WTC11 (cell line): ENCODE data around the gene ESYT1. TPM values are rescaled to one million over a fixed set of nuclear protein-coding genes. Genes with fewer than 3 reads are reported as not detected.

Experiments used
- ATAC-seq: fragments of 200-7000 bp; cut with Tn5 transposase; 2 replicates; pipeline ENCODE4 v1.10.0; 2021; ENCODE audit warnings: mild to moderate bottlenecking, moderate library complexity
- CTCF ChIA-PET: fragments of 300-600 bp; sonication (Branson Sonifier 250); formaldehyde crosslinking; loops from one replicate; lab custom pipeline; 2021; ENCODE audit warnings: antibody characterized with exemption; lab: Charles Lee
- POLR2A ChIA-PET: fragments of 350-600 bp; sonication (Branson Sonifier 250); formaldehyde crosslinking; loops from one replicate; lab custom pipeline; 2021; ENCODE audit warnings: antibody characterized with exemption; lab: Charles Lee
- DNase-seq: peaks from one replicate; pipeline ENCODE4 v3.0.0; 2021; ENCODE audit warnings: low spot score
- H3K27ac Mint-ChIP-seq: 2 replicates; pipeline ENCODE4 v1.8.0; 2021; ENCODE audit warnings: mixed read lengths
- H3K27me3 Mint-ChIP-seq: 2 replicates; pipeline ENCODE4 v1.8.0; 2021; ENCODE audit warnings: low read depth, mild to moderate bottlenecking, moderate library complexity, mixed read lengths
- H3K36me3 Mint-ChIP-seq: 2 replicates; pipeline ENCODE4 v1.8.0; 2021; ENCODE audit warnings: mixed read lengths
- H3K4me1 Mint-ChIP-seq: 2 replicates; pipeline ENCODE4 v1.8.0; 2022; ENCODE audit warnings: mixed read lengths
- H3K4me3 Mint-ChIP-seq: 2 replicates; pipeline ENCODE4 v1.8.0; 2021; ENCODE audit warnings: mild to moderate bottlenecking, moderate library complexity, mixed read lengths
- H3K9me3 Mint-ChIP-seq: 2 replicates; pipeline ENCODE4 v1.8.0; 2021; ENCODE audit warnings: mixed read lengths
- ARID4B ChIP-seq: sonication (generic); formaldehyde crosslinking; IDR thresholded peaks from 2 replicates; pipeline ENCODE4 v1.8.0; 2023; ENCODE audit warnings: missing genetic modification reagents, mild to moderate bottlenecking, borderline replicate concordance
- ATF2 ChIP-seq: sonication (generic); formaldehyde crosslinking; IDR thresholded peaks from 2 replicates; pipeline ENCODE4 v1.8.1; 2022; ENCODE audit warnings: low read depth, missing genetic modification reagents, borderline replicate concordance
- ATF3 ChIP-seq: sonication (generic); formaldehyde crosslinking; conservative IDR thresholded peaks from 2 replicates; pipeline ENCODE4 v1.8.1; 2022; ENCODE audit warnings: mild to moderate bottlenecking, missing genetic modification reagents
- ATF6 ChIP-seq: sonication (generic); formaldehyde crosslinking; IDR thresholded peaks from 2 replicates; pipeline ENCODE4 v1.8.1; 2023; ENCODE audit warnings: mild to moderate bottlenecking, missing genetic modification reagents
- CREM ChIP-seq: sonication (generic); formaldehyde crosslinking; IDR thresholded peaks from 2 replicates; pipeline ENCODE4 v1.8.1; 2022; ENCODE audit warnings: mild to moderate bottlenecking, missing genetic modification reagents, moderate library complexity
- E2F4 ChIP-seq: sonication (generic); formaldehyde crosslinking; IDR thresholded peaks from 2 replicates; pipeline ENCODE4 v1.8.1; 2022; ENCODE audit warnings: low read depth, mild to moderate bottlenecking, moderate library complexity, missing genetic modification reagents, borderline replicate concordance
- EMX1 ChIP-seq: fragments of 250-450 bp; sonication (Bioruptor Pico); IDR thresholded peaks from 2 replicates; pipeline ENCODE4 v1.8.0; 2021; ENCODE audit warnings: mild to moderate bottlenecking
- ETV6 ChIP-seq: sonication (generic); formaldehyde crosslinking; IDR thresholded peaks from 2 replicates; pipeline ENCODE4 v1.8.1; 2022; ENCODE audit warnings: mild to moderate bottlenecking, missing genetic modification reagents
- FOXP1 ChIP-seq: sonication (generic); formaldehyde crosslinking; IDR thresholded peaks from 2 replicates; pipeline ENCODE4 v1.8.0; 2022; ENCODE audit warnings: missing genetic modification reagents, mild to moderate bottlenecking, moderate library complexity, borderline replicate concordance
- GABPB1 ChIP-seq: sonication (generic); formaldehyde crosslinking; IDR thresholded peaks from 2 replicates; pipeline ENCODE4 v1.8.1; 2023; ENCODE audit warnings: mild to moderate bottlenecking, missing genetic modification reagents
- GTF2I ChIP-seq: fragments of 250-450 bp; sonication (Bioruptor Pico); conservative IDR thresholded peaks from 2 replicates; pipeline ENCODE4 v1.4.0; 2021; ENCODE audit warnings: mild to moderate bottlenecking
- MLX ChIP-seq: sonication (generic); formaldehyde crosslinking; IDR thresholded peaks from 2 replicates; pipeline ENCODE4 v1.8.1; 2023; ENCODE audit warnings: mild to moderate bottlenecking, missing genetic modification reagents, moderate library complexity
- NFE2L1 ChIP-seq: sonication (generic); formaldehyde crosslinking; IDR thresholded peaks from 2 replicates; pipeline ENCODE4 v1.8.1; 2023; ENCODE audit warnings: missing genetic modification reagents
- NR3C1 ChIP-seq: sonication (generic); formaldehyde crosslinking; conservative IDR thresholded peaks from 2 replicates; pipeline ENCODE4 v1.8.1; 2023; ENCODE audit warnings: low read depth, mild to moderate bottlenecking, missing genetic modification reagents
- PRRX2 ChIP-seq: fragments of 250-450 bp; sonication (Bioruptor Pico); IDR thresholded peaks from 2 replicates; pipeline ENCODE4 v1.8.0; 2021; ENCODE audit warnings: mild to moderate bottlenecking
- RELA ChIP-seq: sonication (generic); formaldehyde crosslinking; IDR thresholded peaks from 2 replicates; pipeline ENCODE4 v1.8.1; 2022; ENCODE audit warnings: missing genetic modification reagents, mild to moderate bottlenecking, borderline replicate concordance
- RORB ChIP-seq: fragments of 250-450 bp; sonication (Bioruptor Pico); IDR thresholded peaks from 2 replicates; pipeline ENCODE4 v1.9.0; 2021; ENCODE audit warnings: mild to moderate bottlenecking
- TEAD1 ChIP-seq: sonication (generic); formaldehyde crosslinking; IDR thresholded peaks from 2 replicates; pipeline ENCODE4 v1.8.0; 2022; ENCODE audit warnings: mild to moderate bottlenecking, missing genetic modification reagents
- ZNF317 ChIP-seq: sonication (generic); formaldehyde crosslinking; IDR thresholded peaks from 2 replicates; pipeline ENCODE4 v1.8.1; 2023; ENCODE audit warnings: low read depth, mild to moderate bottlenecking, moderate library complexity, missing genetic modification reagents, borderline replicate concordance
- ZNF416 ChIP-seq: fragments of 250-450 bp; sonication (Bioruptor Pico); IDR thresholded peaks from 2 replicates; pipeline ENCODE4 v1.9.0; 2021; ENCODE audit warnings: mild to moderate bottlenecking, inconsistent platforms
- ZNF423 ChIP-seq: fragments of 250-450 bp; sonication (Bioruptor Pico); IDR thresholded peaks from 2 replicates; pipeline ENCODE4 v2.1.2; 2022; ENCODE audit warnings: mild to moderate bottlenecking, moderate library complexity
- ZNF512 ChIP-seq: sonication (generic); formaldehyde crosslinking; IDR thresholded peaks from 2 replicates; pipeline ENCODE4 v1.8.1; 2022; ENCODE audit warnings: missing genetic modification reagents, borderline replicate concordance
- ZNF671 ChIP-seq: fragments of 250-450 bp; sonication (Bioruptor Pico); IDR thresholded peaks from 2 replicates; pipeline ENCODE4 v1.8.0; 2021; ENCODE audit warnings: mild to moderate bottlenecking
- total RNA-seq: library from RNA; stranded (reverse); gene quantifications from 3 replicates; pipeline ENCODE4 v1.2.3, GENCODE V29; 2021

The ESYT1 gene
- total RNA-seq, 1 experiment from 2014 or later: 80.1 TPM

- Mint-ChIP-seq H3K36me3 (peaks cover 62% of the 10 kb centered on the region), H3K4me3 (peak within 1 kb of the TSS; percentile 90), H3K9me3 (no peaks in the 10 kb centered on the region), H3K27me3 (no peaks in the 10 kb centered on the region), H3K4me1 (peaks cover 24% of the 10 kb centered on the region), H3K27ac (peak within 1 kb of the TSS; percentile 99)
- peak; percentile 98 for DNase-seq
- CTCF ChIA-PET: interaction anchor here (0.5 to 2.2 kb wide), 25 partner anchors 10 to 532 kb away, joined by 3 to 36 read pairs (median 6); partner anchors contain the start of genes ANKRD52, CNPY2, ERBB3 and ESYT1
- POLR2A ChIA-PET: interaction anchor here (0.5 to 2.2 kb wide), 25 partner anchors 9 to 374 kb away, joined by 3 to 34 read pairs (median 5); partner anchors contain the start of genes ANKRD52, CNPY2, ERBB3 and ESYT1
- ATAC-seq: peak; percentile 98
- TF ChIP-seq PRRX2 (no peak), E2F4 (CRISPR knock-in tag) (peak; percentile 76; the same call in 1 of the 2 replicates), GABPB1 (peak; percentile 2), NR3C1 (CRISPR knock-in tag) (no peak), ATF3 (CRISPR knock-in tag) (0 out of 2 replicates have a peak, but pooled peaks have one; percentile 53), ARID4B (peak; percentile 86; the same call in 1 of the 2 replicates), ZNF423 (CRISPR knock-in tag) (peak; percentile 47; the same call in 1 of the 2 replicates), MLX (CRISPR knock-in tag) (no peak), RELA (no peak), RORB (CRISPR knock-in tag) (no peak), ETV6 (CRISPR knock-in tag) (peak; percentile 87), ZNF416 (CRISPR knock-in tag) (peak; percentile 80; the same call in 1 of the 2 replicates), ZNF317 (CRISPR knock-in tag) (no peak), ATF2 (CRISPR knock-in tag) (no peak), ZNF512 (CRISPR knock-in tag) (peak; percentile 62; the same call in 1 of the 2 replicates), CREM (CRISPR knock-in tag) (peak; percentile 73; the same call in 1 of the 2 replicates), FOXP1 (CRISPR knock-in tag) (peak; percentile 72; the same call in 1 of the 2 replicates), ZNF671 (CRISPR knock-in tag) (no peak), GTF2I (CRISPR knock-in tag) (no peak), ATF6 (CRISPR knock-in tag) (no peak), TEAD1 (peak; percentile 70), NFE2L1 (CRISPR knock-in tag) (peak; percentile 75), EMX1 (CRISPR knock-in tag) (no peak)
Measured at GRCh38 chr12:56104109-56104814, 23.8 kb upstream of the ESYT1 start, which contains the start of gene PA2G4. TSS of gene PA2G4 (plus strand) at chr12:56104559. CDS start at chr12:56104738, 179 bp downstream.
